Natural killer cell treated with Interleukin-12 subunit alpha and Interleukin-12 subunit beta and Interleukin-15 and Interleukin-18, amount 100 ng/mL, for 72 hours (primary cell): ENCODE data around the gene SCARB1. TPM values are rescaled to one million over a fixed set of nuclear protein-coding genes. Genes with fewer than 3 reads are reported as not detected.

Source experiments
- ATAC-seq, 2 donors: fragments of 150-1000 bp; cut with Tn5 transposase in 1 of 2; sonication (Bioruptor Pico), chemical (Tn5 transposase) in 1 of 2; 2 replicates each; pipeline ENCODE4 v1.10.0; 2021
- DNase-seq: peaks from one replicate; pipeline ENCODE4 v3.0.0; 2022; ENCODE audit warnings: low spot score
- H3K27ac Mint-ChIP-seq, 2 donors: 1 replicate in 1 of 2; 2 replicates in 1 of 2; pipeline ENCODE4 v1.8.0; 2022; ENCODE audit warnings: mixed read lengths in 2 of 2, mild to moderate bottlenecking in 1 of 2, moderate library complexity in 1 of 2
- H3K27me3 Mint-ChIP-seq, 2 donors: 1 replicate in 1 of 2; 2 replicates in 1 of 2; pipeline ENCODE4 v1.8.0; 2022; ENCODE audit warnings: mixed read lengths in 2 of 2
- H3K36me3 Mint-ChIP-seq: one replicate; pipeline ENCODE4 v1.8.0; 2022; ENCODE audit warnings: mixed read lengths
- H3K4me1 Mint-ChIP-seq, 2 donors: 1 replicate in 1 of 2; 2 replicates in 1 of 2; pipeline ENCODE4 v1.8.0; 2022; ENCODE audit warnings: low read depth in 2 of 2, mixed read lengths in 2 of 2, mild to moderate bottlenecking in 1 of 2
- H3K4me3 Mint-ChIP-seq: one replicate; pipeline ENCODE4 v1.8.0; 2022; ENCODE audit warnings: mixed read lengths
- H3K9me3 Mint-ChIP-seq: 2 replicates; pipeline ENCODE4 v1.8.0; 2022; ENCODE audit warnings: mixed read lengths
- total RNA-seq, 2 donors: library from RNA; stranded (reverse); gene quantifications; one replicate each; pipeline ENCODE4 v1.2.3, GENCODE V29; 2022

Gene SCARB1
- total RNA-seq, 2 donors from 2014 or later = 10.0 to 45.6 TPM

- no peaks in the 10 kb centered on the region for H3K9me3 Mint-ChIP-seq
- no peak overlapping the region for H3K4me3 Mint-ChIP-seq
- no peak overlapping the region for H3K27ac Mint-ChIP-seq
- peak; percentile 29 for DNase-seq
- no peaks in the 10 kb centered on the region for H3K27me3 Mint-ChIP-seq
- no peaks in the 10 kb centered on the region for H3K4me1 Mint-ChIP-seq
- no peak for ATAC-seq
- H3K36me3 Mint-ChIP-seq = no peaks in the 10 kb centered on the region
These were observed 74.6 kb downstream of the SCARB1 start for GRCh38 chr12:124788936-124789555.

DNA sequence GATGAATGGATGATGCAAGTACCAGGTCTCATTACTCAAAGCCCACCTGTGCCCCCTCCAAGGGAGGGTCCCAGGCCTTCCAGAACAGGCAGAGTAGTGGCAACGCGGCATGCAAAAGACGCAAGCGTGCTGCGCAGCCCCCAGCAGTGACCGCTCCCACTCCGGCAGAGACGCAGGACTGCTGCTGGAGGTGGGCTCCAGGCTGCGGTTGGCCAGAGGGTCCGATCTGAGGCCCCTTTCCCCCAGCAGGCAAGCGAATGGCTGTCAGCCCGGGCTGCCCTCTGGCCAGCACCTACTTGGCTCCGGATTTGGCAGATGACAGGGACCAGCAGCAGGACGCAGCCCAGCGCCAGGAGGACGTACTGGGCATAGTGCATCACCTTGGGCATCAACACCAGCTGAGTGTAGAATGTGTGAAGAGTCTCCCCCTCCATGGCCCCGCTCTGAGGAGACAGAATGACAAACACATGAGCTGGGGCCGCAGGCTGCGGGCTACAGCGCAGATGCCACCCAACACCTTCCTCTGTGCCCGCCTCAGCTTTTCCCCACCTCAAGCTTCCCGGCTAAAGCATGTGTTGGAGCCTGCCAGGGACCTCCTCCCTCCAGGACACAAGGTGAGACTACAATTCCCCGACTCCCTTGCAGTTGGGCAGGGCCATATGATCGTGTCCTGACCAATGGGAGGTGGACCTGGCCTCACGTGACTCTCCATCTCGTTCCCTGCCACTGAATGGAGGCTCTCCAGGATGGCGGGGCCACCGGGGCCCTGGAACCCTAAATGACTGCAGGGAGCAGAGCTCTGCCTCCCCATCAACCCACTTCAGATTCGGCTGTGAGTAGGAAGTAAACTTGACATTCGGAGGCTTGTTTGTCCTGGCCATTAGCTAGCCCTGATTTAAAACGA lies 77.4 kb downstream of the SCARB1 start:
- DNase-seq (peak; percentile 56), ATAC-seq (no peak)
- H3K4me3 Mint-ChIP-seq = no peak overlapping the region
- no peaks in the 10 kb centered on the region for H3K27me3 Mint-ChIP-seq
- H3K36me3 Mint-ChIP-seq = no peaks in the 10 kb centered on the region
- no peaks in the 10 kb centered on the region for H3K9me3 Mint-ChIP-seq
- no peaks in the 10 kb centered on the region for H3K4me1 Mint-ChIP-seq
- H3K27ac Mint-ChIP-seq = no peak overlapping the region

DNA sequence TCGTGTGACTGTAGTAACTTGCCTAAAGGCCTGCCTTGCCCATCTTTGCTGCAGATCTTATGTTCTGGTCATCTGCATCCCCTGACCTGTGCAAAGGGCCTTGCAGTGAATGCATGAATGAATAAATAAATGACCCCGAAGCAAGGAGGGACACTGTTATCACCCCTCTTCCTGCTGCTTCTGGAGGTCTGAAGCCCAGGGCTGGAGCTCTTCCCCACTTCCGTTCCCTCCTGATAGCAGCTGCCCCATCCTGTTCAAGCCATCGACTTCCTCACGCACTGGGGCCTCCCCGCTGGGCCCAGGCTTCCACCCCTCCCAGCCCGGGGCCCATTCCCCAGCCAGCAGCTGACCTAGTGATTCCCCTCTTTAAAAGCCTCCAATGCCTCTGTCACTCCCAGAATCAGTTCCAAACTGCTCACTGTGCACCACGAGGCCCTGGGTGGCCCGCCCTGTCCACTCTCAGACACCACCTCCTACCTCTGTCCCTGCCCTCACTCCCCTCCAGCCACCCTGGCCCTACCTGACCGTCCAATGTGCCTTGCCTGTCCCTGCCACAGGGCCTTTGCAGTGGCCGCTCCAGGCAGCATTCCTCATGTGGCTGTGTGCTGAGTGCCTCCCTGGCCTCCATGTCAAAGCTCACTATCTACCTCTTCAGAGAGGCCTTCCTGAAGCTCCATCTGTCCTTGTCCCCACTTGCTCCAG lies 78.6 kb downstream of the SCARB1 start:
- no peaks in the 10 kb centered on the region for H3K27me3 Mint-ChIP-seq
- H3K36me3 Mint-ChIP-seq = no peaks in the 10 kb centered on the region
- DNase-seq (peak; percentile 35), ATAC-seq (peak in 1 of 2 donors; percentile 39)
- H3K9me3 Mint-ChIP-seq = no peaks in the 10 kb centered on the region
- no peak overlapping the region for H3K4me3 Mint-ChIP-seq
- H3K4me1 Mint-ChIP-seq = no peaks in the 10 kb centered on the region
- H3K27ac Mint-ChIP-seq = no peak overlapping the region

DNA sequence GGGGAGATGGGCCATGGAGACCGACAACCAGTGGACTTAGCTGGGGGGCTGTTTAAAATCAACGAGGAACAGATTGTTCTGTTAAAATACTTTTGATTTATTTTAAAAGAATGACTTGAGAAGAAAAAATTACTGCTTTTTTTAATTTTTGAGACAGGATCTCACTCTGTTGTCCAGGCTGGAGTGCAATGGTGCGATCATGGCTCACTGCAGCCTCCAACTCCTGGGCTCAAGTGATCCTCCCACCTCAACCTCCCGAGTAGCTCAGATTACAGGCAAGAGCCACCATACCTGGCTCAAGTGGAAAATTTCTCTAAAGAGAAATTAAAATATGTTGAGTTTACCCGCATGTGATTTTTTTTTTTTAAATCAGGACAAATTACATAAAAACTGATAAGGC lies 80.6 kb downstream of the SCARB1 start:
- no peaks in the 10 kb centered on the region for H3K36me3 Mint-ChIP-seq
- no peaks in the 10 kb centered on the region for H3K27me3 Mint-ChIP-seq
- no peak overlapping the region for H3K27ac Mint-ChIP-seq
- H3K9me3 Mint-ChIP-seq = no peaks in the 10 kb centered on the region
- ATAC-seq = no peak
- H3K4me1 Mint-ChIP-seq = no peaks in the 10 kb centered on the region
- H3K4me3 Mint-ChIP-seq = no peak overlapping the region
- DNase-seq = peak; percentile 16

DNA sequence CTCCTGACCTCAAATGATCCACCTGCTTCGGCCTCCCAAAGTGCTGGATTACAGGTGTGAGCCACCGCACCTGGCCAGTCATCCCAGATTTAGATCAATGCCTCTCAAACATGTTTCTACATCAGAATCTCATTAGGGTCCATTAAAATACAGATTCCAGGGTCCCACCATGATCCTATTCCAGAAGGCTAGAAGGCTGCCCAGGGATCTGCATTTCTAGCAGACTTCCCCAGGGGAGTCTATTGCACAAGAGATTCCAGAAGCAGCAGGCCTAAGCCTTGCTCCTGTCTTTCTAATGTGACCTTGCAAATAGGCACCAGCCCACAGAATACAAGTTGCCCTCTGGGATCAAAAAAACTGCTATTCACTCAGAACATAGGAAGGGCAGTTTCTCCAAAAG lies 81.5 kb downstream of the SCARB1 start:
- Mint-ChIP-seq H3K27me3 (no peaks in the 10 kb centered on the region), H3K4me3 (no peak overlapping the region), H3K9me3 (no peaks in the 10 kb centered on the region), H3K4me1 (no peaks in the 10 kb centered on the region), H3K27ac (no peak overlapping the region), H3K36me3 (no peaks in the 10 kb centered on the region)
- no peak for ATAC-seq
- peak; percentile 8 for DNase-seq

DNA sequence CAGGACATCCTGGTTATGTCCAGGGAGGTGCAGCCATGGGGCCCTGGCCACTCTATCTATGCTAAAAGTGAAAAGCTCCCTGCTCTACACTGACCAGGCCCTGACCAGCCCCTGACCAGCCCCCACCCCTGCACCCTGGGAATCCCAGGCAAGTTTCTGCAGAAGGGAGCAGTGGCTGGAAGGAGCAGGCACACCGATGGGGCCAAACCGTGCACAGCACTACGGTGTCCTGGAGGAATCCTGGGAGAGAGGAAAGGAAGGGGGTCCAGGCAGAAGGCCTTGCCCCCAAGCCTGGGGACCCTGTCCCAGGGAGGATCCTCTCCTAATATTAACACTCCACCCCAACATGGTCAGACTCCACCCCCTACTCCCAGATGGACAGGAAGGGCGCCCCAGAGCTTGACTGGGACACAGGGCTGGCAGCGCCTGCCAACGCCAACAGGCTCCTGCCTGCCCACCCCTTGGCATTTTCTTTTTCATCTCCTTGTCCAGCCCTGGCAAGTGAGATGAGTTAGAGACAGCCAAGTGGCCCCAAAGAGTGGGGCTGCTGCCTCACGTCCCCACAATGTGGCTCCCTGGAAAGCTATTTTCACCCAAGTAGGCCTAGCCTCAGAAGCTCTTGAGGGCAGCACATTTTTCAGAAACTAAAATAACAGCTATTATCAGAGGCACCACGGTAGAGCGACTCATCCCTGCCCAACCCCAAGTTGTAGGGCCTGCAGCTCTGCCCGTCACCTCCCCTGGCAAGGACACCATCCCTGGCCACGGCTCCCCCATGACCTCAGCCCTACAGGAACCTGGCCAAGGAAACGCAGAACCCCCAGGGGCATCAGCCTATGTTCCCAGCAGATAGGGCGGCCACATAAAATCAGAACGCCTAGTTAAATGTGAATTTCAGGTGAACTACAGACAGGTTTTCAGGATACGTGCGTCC lies 82.6 kb downstream of the SCARB1 start:
- no peaks in the 10 kb centered on the region for H3K36me3 Mint-ChIP-seq
- ATAC-seq (no peak), DNase-seq (peak; percentile 56)
- H3K4me1 Mint-ChIP-seq = peaks cover 0 to 5% of the 10 kb centered on the region in 2 donors
- H3K9me3 Mint-ChIP-seq = no peaks in the 10 kb centered on the region
- H3K4me3 Mint-ChIP-seq = no peak overlapping the region
- H3K27ac Mint-ChIP-seq = no peak overlapping the region
- no peaks in the 10 kb centered on the region for H3K27me3 Mint-ChIP-seq

GRCh38 chr12:124780336-124780735 lies 83.3 kb downstream of the SCARB1 start:
- DNase-seq = peak; percentile 58
- Mint-ChIP-seq H3K4me3 (no peak overlapping the region), H3K9me3 (no peaks in the 10 kb centered on the region), H3K27me3 (no peaks in the 10 kb centered on the region), H3K36me3 (peaks cover 2% of the 10 kb centered on the region), H3K27ac (no peak overlapping the region), H3K4me1 (peaks cover 0 to 12% of the 10 kb centered on the region in 2 donors)
- no peak for ATAC-seq

DNA sequence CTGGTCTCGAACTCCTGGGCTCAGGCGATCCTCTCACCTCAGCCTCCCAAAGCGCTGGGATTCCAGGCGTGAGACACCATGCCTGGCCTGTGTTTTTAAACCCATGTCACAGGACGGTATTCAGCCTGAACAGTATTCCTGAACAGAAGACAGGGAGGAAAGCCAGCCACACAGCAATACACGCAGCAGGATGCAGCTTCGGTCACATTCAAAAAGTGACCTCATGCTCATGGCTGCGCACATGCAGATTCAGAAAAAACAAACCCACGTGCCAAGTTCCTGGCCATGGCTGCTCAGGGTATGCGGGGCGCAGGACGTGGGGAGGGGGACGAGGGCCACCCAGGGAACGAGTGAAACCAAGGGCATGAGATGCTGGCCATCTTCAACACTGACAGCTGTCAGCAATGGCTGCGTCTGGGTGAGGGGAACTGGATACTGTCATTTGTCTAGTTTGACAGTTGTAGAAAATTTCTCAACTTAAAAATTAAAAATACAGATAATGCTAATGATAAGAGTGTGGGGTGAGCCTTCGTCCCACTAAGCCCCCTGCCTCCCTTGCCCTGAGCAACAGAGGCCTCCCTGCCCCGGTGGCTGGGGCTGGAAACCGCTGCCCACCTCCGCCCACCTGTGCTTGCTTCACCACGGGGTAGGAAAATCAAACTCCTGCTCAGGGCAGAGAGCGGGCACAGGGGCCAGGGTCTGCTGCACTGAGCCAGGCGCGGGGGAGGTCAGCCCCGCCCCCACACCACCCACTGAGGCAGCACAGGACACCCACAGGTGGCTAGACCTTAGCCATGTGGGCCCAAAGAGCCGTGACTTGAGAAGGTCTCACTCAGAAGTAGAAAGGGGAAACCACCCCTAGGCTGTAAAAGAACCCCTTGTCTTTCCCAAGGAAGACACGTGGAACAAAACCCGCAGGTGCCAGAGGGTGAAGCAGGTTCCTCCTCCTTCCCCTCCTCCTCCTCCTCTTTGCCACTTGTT lies 84.2 kb downstream of the SCARB1 start:
- peak; percentile 31 for DNase-seq
- Mint-ChIP-seq H3K9me3 (no peaks in the 10 kb centered on the region), H3K27ac (no peak overlapping the region), H3K4me1 (peaks cover 6 to 20% of the 10 kb centered on the region in 2 donors), H3K27me3 (no peaks in the 10 kb centered on the region), H3K36me3 (peaks cover 6% of the 10 kb centered on the region), H3K4me3 (no peak overlapping the region)
- ATAC-seq = no peak

DNA sequence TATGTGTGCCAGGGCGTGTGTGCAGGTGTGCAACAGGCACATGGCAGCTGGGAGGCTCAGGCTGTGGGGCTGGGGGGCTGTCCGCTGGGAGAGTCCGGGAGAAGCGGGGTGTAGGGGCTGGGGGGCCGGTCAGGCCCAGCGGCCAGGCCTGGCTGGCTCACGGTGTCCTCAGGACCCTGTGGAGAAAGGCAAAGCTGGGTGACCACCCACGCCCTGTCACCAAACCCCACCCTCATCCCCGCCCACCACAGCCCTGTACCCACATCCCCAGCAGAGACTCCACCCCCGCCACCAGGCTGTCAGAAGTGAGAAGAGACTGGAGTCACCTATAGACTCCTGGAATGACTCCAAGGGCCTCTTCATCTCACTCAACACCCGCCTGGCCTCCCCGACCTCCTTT lies 85.3 kb downstream of the SCARB1 start:
- no peak overlapping the region for H3K27ac Mint-ChIP-seq
- no peak overlapping the region for H3K4me3 Mint-ChIP-seq
- peaks cover 0 to 2% of the 10 kb centered on the region in 2 donors for H3K27me3 Mint-ChIP-seq
- DNase-seq (peak; percentile 58), ATAC-seq (no peak)
- no peaks in the 10 kb centered on the region for H3K9me3 Mint-ChIP-seq
- peaks cover 11 to 27% of the 10 kb centered on the region in 2 donors for H3K4me1 Mint-ChIP-seq
- H3K36me3 Mint-ChIP-seq = peaks cover 6% of the 10 kb centered on the region

DNA sequence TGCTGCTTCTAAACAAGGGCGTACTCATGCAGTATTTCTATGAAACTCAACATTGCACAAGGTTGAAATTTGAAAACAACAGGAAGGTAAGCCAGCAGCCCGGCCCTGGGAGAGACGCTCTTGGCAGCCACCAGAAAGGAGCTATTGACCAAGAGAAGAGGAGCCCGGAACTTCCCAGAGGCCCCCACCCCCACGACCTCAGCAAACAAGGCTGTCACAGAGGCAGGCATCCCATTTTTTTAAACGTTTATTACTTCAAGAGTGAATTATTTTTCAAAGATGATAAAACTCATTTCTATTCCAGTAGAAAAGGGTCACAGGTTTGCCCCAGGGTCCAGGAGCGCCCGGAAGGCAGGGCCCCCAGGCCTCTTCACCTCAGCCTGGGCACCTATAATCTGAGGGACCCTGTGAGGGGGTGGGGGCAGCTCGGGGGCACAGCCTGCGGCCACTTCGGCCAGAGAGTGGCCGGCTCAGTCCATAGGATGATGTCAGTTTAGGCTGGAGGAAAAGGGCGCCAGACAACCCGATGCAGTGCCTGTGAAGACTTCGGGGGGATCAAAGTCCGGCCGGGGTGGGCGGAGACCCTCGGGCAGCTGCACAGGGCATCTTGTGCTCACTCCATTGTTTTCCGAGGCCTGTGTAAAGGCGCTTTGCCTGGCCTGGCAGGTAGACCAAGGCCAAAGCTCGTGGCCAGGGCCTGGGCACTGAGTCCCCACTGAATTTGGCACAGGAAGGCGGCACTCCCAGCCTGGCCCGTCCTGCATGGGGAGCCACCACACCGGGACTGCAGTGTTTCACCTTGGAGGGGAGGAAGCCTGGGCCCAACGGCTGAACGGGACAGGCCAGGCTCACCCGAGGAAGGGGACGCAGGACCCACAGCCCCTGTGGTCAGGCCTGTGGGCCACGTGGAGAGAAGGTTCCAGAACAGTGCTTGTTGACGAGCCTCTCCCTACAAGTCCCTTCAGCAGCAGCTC lies 86.0 kb downstream of the SCARB1 start:
- Mint-ChIP-seq H3K9me3 (no peaks in the 10 kb centered on the region), H3K4me1 (peaks cover 14 to 33% of the 10 kb centered on the region in 2 donors), H3K27ac (peak overlapping the region in 1 of 2 donors; percentile 97), H3K27me3 (peaks cover 0 to 4% of the 10 kb centered on the region in 2 donors), H3K4me3 (no peak overlapping the region), H3K36me3 (peaks cover 6% of the 10 kb centered on the region)
- ATAC-seq = no peak
- peak; percentile 58 for DNase-seq

- Mint-ChIP-seq H3K27ac (peak overlapping the region in 1 of 2 donors; percentile 97), H3K27me3 (peaks cover 0 to 15% of the 10 kb centered on the region in 2 donors), H3K4me1 (peaks cover 22 to 43% of the 10 kb centered on the region in 2 donors), H3K9me3 (no peaks in the 10 kb centered on the region), H3K36me3 (peaks cover 6% of the 10 kb centered on the region), H3K4me3 (peak overlapping the region; percentile 86)
- ATAC-seq (no peak), DNase-seq (no peak)
These were observed 87.5 kb downstream of the SCARB1 start for GRCh38 chr12:124776125-124776513.
